ENCODE data around the gene POU2F1. TPM values are rescaled to one million over a fixed set of nuclear protein-coding genes. Genes with fewer than 3 reads are reported as not detected.
"Not testable (repeated sequence)": the region's sequence is repeated elsewhere in the genome, so short reads cannot be mapped to it uniquely, and the experiment has no call there.

The POU2F1 gene
- total and polyA plus RNA-seq, 2 donors (not counting 3 experiments of a cell fraction or from before 2014, with no cell fraction given), result 6.0 to 12.9 TPM

DNA sequence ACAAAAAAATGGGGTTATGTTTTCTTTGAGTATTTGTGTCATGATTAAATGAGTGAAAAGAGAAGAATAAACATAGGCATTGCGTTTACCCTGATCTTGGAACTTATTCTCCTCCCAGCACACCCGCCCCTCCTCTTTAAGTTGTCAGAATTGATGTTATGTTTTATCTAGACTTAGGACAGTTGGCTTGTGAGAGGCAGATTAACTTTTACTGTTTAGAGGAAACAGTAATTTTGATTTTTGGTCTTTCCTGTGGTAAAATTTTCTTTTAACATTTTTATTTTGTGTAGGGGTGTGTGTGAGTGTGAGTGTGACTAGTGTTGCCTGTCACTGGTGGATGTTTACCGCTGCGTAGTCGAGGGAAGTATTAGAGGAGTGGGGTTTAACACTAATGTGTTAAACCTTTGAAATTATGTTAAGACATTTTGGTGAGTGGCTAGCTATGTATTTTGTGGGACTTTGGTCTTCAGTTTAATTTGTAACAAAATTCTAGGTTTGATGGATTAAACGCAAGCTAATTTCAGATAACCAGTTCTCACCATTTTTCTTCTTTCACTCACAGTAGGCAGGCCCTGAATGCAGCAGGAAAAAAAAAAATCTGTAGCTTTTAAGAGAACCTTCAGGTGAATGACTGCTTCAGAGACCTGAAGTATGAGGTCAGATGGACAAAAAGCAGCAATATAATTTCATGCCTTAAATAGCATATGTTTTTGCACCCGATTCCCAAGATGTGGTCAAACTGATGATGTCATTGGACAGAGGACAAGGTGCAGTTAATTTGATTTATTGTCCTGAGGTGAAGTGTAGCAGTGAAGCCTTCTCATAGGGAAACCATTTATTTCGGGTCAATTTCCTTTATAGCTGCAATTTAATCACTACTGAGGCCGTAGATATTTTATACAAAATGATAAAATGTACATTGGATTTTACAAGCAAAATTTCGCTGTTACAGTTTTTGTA is 2.7 kb downstream of the POU2F1 start:
- CTCF ChIA-PET, result interaction anchor here (1.2 to 1.3 kb wide), 3 partner anchors 9 to 233 kb away, joined by 3 to 6 read pairs (median 3); no protein-coding TSS in a partner anchor
- no peak overlapping the region for H3K4me3 ChIP-seq (replicated peaks in 1 of 3; ENCODE audit: insufficient read depth in 1 of 3, low read depth in 1 of 3, low read length in 3 of 3)
- H3K27ac ChIP-seq (ENCODE audit: insufficient read depth, low read depth, low read length), result no peak overlapping the region
- H2AFZ ChIP-seq (ENCODE audit: low read depth, low read length), result no peak overlapping the region
- peaks cover 8% of the 10 kb centered on the region for H3K4me1 ChIP-seq (ENCODE audit: control insufficient read depth, extremely low read depth, insufficient read depth, low read length)
- no peaks in the 10 kb centered on the region for H3K9me1 ChIP-seq (replicated peaks; ENCODE audit: control insufficient read depth, extremely low read depth, insufficient read depth, low read length)
- TF ChIP-seq POLR2A (IDR thresholded peaks at IDR 0.05; ENCODE audit: low read depth, low read length) (no peak), GATA2 (IDR thresholded peaks at IDR 0.05; ENCODE audit: insufficient read depth, insufficient read length, low read depth, low read length) (no peak), MYC (IDR thresholded peaks at IDR 0.05; ENCODE audit: low read depth, low read length) (no peak), FOS (IDR thresholded peaks at IDR 0.05; ENCODE audit: borderline replicate concordance, insufficient read depth, low read length) (no peak), POLR2AphosphoS5 (IDR thresholded peaks at IDR 0.05; ENCODE audit: insufficient read depth, low read depth, low read length) (no peak), JUN (IDR thresholded peaks at IDR 0.05; ENCODE audit: borderline replicate concordance, insufficient read depth, insufficient read length, low read depth) (no peak), EZH2 (IDR thresholded peaks at IDR 0.05; ENCODE audit: borderline replicate concordance, low read depth, low read length, severe bottlenecking) (no peak)
- TF ChIP-seq, protein P1, sequence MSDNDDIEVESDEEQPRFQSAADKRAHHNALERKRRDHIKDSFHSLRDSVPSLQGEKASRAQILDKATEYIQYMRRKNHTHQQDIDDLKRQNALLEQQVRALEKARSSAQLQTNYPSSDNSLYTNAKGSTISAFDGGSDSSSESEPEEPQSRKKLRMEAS (IDR thresholded peaks at IDR 0.05; ENCODE audit: insufficient read depth, insufficient read length), result no peak
- TF ChIP-seq, protein P2, sequence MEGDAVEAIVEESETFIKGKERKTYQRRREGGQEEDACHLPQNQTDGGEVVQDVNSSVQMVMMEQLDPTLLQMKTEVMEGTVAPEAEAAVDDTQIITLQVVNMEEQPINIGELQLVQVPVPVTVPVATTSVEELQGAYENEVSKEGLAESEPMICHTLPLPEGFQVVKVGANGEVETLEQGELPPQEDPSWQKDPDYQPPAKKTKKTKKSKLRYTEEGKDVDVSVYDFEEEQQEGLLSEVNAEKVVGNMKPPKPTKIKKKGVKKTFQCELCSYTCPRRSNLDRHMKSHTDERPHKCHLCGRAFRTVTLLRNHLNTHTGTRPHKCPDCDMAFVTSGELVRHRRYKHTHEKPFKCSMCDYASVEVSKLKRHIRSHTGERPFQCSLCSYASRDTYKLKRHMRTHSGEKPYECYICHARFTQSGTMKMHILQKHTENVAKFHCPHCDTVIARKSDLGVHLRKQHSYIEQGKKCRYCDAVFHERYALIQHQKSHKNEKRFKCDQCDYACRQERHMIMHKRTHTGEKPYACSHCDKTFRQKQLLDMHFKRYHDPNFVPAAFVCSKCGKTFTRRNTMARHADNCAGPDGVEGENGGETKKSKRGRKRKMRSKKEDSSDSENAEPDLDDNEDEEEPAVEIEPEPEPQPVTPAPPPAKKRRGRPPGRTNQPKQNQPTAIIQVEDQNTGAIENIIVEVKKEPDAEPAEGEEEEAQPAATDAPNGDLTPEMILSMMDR (IDR thresholded peaks at IDR 0.05; ENCODE audit: extremely low read depth in 1 of 2, insufficient read depth in 1 of 2, low read depth in 1 of 2, low read length in 2 of 2), result no peak
- H4K20me1 ChIP-seq (replicated peaks; ENCODE audit: control insufficient read depth, extremely low read depth, insufficient read depth, low read length), result peaks cover 2% of the 10 kb centered on the region
- FAIRE-seq (no peak), DNase-seq (ENCODE audit: low read depth, low spot score) (no peak)
- dilution Hi-C loops (cut with MboI; ENCODE audit: extremely low pct_ligation_motif_present, low sequenced_read_pairs) (no loop called here), intact Hi-C loops (cut with micrococcal nuclease) (loop anchor here (5.0 kb wide), 2 partner anchors 329 to 381 kb away; partner anchors contain the start of gene CREG1)
- H3K27me3 ChIP-seq (ENCODE audit: control insufficient read depth in 2 of 2, insufficient read depth in 2 of 2, low read length in 2 of 2), result no peaks in the 10 kb centered on the region
- peaks cover 59% of the 10 kb centered on the region for H3K79me2 ChIP-seq (ENCODE audit: control insufficient read depth, insufficient read depth, low read length)
- no peak overlapping the region for H3K9ac ChIP-seq (replicated peaks; ENCODE audit: extremely low read depth, insufficient read depth, low read length)
- POLR2A ChIA-PET, result no interaction called here
- no peak overlapping the region for H3K4me2 ChIP-seq (ENCODE audit: insufficient read depth, low read length)
- TSS peak; percentile 23 for BruUV-seq (replicated peaks)
- H3K9me3 ChIP-seq (replicated peaks; ENCODE audit: control insufficient read depth, insufficient read depth, low read length), result no peaks in the 10 kb centered on the region
- no peaks in the 10 kb centered on the region for H3K36me3 ChIP-seq (ENCODE audit: control insufficient read depth in 2 of 2, extremely low read depth in 1 of 2, insufficient read depth in 2 of 2, low read length in 2 of 2)

DNA sequence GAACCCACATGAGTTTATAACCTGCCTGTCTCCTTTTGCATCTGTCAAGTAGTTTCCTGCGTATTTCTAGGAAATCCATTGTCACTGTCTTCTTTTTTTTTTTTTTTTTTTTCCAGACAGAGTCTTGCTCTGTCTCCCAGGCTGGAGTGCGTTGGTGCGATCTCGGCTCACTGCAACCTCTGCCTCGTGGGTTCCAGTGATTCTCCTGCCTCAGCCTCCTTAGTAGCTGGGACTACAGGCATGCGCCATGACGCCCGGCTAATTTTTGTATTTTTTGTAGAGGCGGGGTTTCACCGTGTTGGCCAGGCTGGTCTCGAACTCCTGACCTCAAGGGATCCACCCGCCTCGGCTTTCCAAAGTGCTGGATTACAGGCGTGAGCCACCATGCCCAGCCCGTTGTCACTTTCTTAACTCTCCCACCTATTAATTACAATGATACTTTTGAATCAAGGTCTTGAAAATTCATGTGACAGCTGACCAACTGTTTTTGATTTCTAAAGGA is 4.1 kb downstream of the POU2F1 start:
- POLR2A ChIA-PET; H2AFZ ChIP-seq (ENCODE audit: low read depth, low read length); H3K4me1 ChIP-seq (ENCODE audit: control insufficient read depth, extremely low read depth, insufficient read depth, low read length); H3K4me3 ChIP-seq (replicated peaks in 1 of 3; ENCODE audit: insufficient read depth in 1 of 3, low read depth in 1 of 3, low read length in 3 of 3); H4K20me1 ChIP-seq (replicated peaks; ENCODE audit: control insufficient read depth, extremely low read depth, insufficient read depth, low read length); H3K9me3 ChIP-seq (replicated peaks; ENCODE audit: control insufficient read depth, insufficient read depth, low read length); H3K36me3 ChIP-seq (ENCODE audit: control insufficient read depth in 2 of 2, extremely low read depth in 1 of 2, insufficient read depth in 2 of 2, low read length in 2 of 2); H3K27ac ChIP-seq (ENCODE audit: insufficient read depth, low read depth, low read length); BruUV-seq (replicated peaks); H3K4me2 ChIP-seq (ENCODE audit: insufficient read depth, low read length); DNase-seq (ENCODE audit: low read depth, low spot score); H3K9ac ChIP-seq (replicated peaks; ENCODE audit: extremely low read depth, insufficient read depth, low read length); FAIRE-seq; H3K9me1 ChIP-seq (replicated peaks; ENCODE audit: control insufficient read depth, extremely low read depth, insufficient read depth, low read length); dilution Hi-C loops (cut with MboI; ENCODE audit: extremely low pct_ligation_motif_present, low sequenced_read_pairs); H3K27me3 ChIP-seq (ENCODE audit: control insufficient read depth in 2 of 2, insufficient read depth in 2 of 2, low read length in 2 of 2): not testable (repeated sequence)
- intact Hi-C loops (cut with micrococcal nuclease), result loop anchor here (5.0 kb wide), 2 partner anchors 328 to 382 kb away; partner anchors contain the start of gene CREG1
- CTCF ChIA-PET, result interaction anchor here (0.7 kb wide), 1 partner anchor 232 kb away, joined by 3 read pairs; no protein-coding TSS in a partner anchor
- peaks cover 70% of the 10 kb centered on the region for H3K79me2 ChIP-seq (ENCODE audit: control insufficient read depth, insufficient read depth, low read length)
